Measurements from ENCODE around the gene FAM193B.
A peak's percentile ranks its signal among the peaks of the same experiment; 100 is the strongest.
"Not testable (repeated sequence)": the region's sequence is repeated elsewhere in the genome, so short reads cannot be mapped to it uniquely, and the experiment has no call there.

The FAM193B gene

DNA sequence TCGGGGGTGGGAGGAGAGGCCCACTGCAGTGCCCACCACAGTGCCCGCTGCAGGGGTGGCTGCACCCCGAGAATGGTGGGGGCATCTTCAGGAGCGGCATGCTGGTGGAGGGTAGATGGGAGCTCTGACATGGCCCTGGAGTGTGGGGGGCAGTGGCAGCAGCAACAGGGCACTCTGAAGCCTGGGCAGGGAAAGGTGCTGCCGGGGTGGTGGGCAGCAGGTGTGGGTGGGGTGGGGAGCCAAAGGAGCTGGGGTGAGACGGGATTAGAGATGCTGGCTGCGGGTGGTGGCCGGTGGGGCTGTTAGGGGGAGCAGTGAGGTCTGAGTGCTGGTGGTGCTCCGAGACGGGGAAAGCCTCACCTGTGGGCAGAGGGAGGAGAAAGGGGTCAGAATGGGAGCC lies 18.0 kb downstream of the FAM193B start:
- DNase-seq = no peak

DNA sequence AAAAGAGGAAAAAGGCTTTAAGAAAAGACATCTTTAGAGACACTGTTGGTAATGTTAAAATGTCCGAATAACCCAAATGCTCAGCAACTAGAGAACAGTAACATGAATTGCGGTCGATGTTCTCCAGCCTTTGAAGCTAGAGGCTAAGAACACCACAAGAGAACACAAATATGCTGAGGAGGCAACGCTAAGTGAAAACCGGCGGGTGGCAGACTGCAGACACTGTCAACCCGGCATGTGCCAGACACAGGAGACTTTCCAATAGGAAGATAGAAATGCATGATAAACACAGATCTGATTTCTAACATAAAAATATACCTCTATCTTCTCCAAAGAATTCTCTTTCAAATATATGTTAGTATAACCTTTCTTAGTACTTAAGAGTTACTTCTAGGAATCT lies 19.2 kb downstream of the FAM193B start:
- no peak for DNase-seq

DNA sequence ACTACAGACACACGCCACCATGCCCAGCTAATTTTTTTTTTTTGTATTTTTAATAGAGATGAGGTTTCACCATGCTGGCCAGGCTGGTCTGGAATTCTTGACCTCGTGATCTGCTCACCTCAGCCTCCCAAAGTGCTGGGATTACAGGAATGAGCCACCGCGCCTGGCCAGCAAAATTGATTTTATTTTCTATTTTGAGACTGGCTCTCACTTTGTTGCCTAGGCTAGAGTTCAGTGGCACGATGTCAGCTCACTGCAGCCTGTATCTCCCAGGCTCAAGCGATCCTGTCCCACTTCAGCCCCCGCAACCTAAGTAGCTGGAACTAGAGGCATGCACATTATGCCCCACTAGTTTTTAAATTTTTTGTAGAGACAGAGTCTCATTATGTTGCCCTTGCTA lies 19.9 kb downstream of the FAM193B start:
- not testable (repeated sequence) for DNase-seq

DNA sequence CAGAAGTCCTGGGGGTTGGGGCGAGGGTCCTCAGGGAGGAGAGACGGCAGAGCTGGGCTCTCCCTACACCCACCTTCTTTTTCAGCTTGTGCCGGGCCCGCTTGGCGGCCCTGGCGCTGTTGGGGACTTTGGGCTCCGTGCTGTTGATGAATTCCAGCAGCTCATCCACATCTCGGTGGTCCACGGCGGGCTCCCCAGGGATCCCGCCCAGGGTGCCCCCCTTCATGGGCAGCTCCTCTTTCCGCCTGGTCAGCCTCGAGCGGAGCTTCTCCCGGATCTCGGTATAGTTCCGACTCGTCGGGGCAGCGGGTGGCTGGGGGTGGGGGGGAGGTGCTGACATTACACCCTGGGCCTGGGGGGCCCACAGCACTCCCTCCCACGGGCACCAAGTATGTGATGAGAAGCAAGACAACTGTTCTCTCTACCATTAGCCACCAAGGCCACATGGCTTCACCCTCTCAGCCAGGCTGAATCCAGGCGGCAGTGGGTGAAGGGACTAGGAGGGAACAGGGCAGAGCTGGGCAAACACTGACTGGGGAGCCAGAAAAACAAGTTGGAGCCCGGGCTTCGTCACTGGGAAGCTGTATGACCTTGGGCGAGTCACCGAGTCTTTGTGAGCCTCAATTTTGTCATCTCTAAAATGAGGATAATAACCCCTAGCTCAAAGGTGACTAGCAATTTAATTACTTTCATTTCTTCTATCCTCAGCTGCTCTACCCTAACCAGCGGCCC lies 23.0 kb downstream of the FAM193B start:
- no peak for DNase-seq

DNA sequence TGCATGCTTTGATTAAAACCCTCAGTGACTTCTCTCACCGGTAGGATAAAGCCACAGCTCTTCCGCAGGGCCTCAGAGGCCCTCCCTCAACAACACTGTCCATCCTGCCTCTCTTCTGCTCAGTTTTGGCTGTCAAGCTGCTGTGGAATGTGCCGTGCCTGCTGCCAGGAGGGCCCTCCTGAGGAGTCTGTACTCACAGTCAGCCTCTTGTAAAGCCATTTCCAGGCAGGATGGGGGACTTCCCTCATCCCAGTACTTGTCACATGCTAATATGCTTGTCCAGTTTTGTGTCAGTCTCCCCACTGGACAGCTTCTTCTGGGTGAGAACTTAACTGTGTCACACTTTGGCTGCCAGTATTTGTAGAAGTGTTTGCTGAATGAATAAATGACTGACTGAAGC lies 23.7 kb downstream of the FAM193B start:
- no peak for DNase-seq

DNA sequence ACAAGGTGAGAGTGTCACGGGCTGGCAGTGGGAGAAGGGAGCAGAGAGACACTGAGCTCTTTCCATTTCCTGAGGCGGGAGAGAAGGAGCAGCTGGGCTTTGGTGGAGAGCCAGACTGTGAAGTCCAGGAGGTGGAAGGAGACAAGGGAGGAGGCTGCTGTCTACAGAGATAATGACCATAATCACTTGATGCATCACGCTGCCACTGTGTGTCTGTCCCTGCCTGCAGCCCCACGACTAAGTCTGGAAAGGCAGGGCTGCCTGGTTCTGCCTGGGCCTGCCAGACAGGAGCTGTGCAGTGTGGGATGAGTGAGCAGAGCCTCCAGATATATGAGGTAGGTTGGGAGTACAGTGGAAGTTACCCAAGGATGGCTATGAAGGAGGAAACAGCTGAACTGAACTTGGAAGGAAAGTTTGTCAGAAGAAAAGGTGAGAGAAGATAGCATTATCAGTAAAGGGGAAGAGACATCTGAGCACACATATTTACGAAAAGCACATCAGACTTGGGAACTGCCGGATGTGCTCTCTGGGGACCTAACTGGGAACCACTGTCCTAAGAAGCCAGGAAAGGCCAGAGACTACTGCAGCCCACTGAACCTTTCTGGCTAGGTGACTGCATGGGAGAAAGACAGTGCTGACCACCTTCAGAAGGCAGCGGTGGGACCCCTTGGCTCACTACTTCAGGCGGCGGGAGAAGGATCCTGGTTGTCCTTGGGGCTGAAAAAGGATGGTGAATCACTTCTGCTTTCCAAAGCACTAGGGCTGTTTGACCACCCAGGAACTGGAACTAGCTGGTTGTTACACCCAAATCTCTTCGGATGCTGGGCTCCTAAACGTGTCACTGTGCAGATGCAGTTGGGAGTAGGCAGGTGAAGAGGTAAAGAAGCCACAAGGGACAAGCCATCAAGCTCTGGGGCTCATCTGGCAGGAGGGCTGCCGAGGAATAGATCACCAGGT lies 24.8 kb downstream of the FAM193B start:
- no peak for DNase-seq

DNA sequence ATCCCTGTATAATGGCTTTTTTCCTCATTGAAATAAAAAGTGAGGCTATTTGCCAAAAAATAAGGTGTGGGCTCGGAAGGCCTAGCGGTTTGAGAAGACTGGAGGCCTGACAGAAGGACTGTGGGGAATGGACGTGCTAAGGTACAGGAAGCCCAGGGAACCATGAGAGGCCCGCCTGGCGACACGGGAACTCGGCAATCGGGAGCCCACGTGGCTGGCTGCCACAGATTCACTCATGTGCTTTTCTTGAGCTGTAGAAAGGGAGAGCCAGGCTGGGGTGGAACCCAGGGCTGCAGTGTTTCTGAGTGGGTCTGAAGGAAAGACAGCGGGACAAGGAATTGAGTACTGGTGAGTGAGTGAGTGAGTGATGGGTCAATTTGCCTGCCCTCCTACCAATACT lies 25.7 kb downstream of the FAM193B start:
- no peak for DNase-seq

DNA sequence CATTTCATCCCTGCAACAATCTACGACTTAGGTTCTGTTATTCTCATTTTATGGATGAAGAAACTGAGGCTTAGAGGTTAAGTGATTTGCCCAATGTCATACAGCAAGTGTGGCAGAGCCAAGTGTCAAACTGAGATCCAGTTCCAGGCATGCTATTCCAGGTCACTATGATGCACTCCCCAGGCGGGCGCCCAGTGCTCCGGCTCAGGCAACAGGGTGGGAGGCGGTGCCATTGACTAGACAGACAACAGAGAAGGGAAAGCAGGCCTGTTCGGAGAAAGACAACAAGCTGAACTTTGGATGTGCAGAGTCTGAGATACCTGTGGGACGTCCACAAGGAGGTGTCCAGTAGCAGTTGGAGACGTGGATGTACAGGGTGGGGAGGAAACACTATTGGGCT lies 26.8 kb downstream of the FAM193B start:
- no peak for DNase-seq

DNA sequence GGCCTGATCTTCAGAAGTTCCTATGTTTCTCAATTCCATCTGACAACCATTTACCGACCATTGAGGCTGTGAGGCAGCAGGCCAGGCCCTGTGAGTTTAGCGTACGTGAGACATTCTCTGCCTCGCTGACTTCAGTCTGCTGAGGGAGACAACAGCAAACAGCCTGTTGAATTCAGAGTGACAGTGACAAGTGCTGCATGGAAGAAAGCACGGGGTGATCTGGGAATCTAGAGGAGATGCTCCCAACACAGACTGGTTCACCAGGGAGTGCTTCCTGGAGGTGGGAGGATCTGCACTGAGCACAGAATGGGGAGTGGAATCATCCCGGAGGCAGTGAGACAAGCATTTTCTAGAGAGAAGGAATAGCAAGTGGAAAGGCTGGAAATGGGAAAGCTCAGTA lies 27.6 kb downstream of the FAM193B start:
- DNase-seq = no peak

DNA sequence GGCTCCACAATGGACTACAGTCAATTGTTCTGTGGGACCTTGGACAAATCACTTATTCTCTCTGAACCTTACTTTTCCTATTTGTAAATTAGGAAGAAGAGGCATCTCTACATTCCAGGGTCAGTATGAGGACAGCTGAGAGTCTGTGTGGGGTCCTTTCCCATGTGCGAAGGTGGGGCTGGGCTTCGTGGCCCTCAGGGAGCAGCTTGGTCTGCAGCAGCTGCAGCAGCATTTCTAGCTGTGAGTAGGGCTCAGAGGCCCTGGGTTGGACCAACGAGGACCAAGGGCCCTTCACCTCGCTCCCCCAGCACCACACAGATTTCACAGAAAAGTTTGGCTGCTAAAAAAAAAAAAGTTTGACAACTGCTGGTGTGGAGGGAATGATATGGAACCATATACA lies 28.2 kb downstream of the FAM193B start:
- no peak for DNase-seq

DNA sequence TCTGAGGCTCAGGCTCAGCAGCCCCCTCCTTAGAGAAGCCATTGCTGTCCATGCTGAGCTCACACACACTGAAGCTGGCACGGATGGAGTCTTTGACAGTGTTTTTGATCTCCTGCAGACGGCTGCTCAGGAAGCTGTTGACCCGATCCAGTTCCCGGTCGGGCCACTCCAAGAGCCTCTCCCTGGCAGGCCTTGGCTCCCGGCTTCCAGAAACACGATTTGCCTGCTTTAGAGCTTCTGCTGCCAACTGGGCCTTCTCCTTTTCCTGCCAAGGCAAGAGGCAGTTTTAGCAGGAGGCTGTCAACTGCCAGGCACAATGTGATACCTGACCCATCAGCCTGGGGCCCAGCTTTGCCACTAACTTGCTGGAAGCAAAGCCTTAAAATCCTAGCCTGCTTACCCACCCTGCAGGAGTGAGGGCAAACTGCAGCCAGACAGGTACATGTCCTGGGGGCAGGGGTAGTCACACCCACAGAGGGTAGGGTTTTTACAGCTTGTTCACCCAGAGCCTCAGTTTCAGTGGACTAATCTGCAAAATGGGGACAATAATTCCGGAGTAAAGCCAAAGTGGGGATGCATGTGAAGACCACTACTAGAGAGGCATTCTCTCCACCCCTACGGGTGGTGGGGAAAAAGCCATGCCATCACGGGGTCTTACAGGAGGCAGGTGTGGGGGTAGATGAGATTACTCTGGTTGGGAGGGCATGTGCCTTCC lies 29.3 kb downstream of the FAM193B start:
- DNase-seq = no peak

DNA sequence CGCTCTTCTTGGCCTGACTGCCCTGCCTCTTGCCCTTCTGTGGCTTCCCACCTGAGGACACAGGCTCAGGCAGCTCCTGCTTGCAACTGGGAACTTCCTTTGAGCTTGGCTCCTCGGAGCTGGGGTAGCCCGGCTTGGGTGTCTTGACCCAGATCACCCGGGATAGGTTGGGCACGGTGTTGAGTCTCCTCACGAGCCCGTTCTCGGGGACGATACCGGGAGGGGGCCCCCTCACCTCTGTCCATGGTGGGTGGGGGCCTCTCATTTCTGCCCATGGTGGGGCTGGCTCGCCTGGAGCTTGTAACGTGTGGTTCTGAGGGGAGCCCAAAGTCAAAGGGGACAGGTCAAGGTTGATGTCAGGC lies 29.8 kb downstream of the FAM193B start:
- DNase-seq = no peak

DNA sequence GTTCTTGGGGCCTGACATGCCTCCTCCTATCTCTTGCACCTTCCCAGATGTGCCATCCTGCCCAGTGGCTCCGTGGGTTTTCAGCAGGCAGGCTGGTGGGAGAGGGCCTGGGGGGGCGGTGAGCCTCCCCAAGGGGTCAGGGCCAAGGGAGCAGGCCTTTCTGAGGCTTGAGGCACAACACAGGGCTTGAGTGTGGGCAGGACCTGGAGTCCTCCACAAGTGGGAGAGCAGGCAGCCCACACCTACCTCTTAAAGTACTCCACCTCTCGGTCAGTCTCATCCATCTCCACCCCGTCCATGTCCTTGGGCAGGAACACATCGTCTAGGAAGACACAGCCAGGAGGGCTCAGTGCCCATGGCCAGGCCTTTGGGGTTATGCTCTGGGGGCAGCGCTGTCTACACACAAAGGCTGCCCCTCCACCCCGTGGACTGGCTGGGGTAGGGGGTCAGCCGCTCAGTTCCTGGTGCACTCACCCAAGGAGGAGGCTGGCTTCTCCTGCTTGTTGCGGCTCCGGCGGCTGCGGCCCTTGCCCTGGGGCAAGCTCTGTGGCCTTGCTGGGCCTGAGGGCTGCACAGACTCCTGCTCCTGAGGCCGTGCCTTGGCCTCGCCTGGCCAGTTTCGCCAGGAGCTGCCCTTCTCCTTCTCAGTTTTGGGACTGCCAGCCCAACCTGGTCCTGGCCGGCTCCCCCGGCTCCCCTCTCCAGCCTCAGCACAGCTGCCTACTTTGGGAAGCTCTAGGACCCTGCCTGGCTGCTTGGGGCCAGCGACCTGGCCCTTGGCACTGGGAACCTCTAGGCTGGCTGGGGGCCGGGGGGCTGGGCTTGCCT lies 30.4 kb downstream of the FAM193B start:
- DNase-seq = no peak

DNA sequence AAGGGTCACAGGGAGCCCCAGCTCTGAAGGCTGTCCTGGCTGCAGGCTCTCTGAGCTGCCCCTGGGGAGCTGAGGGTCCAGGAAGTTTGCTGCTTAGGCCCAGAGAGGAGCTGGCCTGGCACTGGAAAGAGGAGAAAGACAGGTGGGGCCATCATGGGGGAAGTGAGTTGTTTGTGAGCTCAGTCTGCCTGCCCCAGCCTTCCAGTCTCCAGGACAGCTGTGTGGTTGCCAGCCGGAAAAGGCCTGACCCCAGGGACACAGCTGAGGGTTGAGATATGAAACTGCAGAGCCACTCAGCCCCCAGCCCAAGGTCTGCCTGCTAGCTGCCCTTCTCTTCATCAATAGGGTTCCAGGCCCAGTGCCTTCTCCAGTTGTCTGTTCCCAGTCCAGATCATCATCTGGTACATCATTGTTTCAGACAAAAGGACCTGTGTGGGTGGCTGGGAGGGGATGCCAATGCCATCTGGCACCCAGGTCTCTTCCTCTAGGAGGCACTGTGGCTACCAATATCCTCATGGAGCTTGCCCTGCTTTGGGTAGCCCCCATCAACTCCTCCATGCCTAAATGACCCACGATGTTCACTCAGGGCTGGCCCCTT lies 33.3 kb downstream of the FAM193B start:
- DNase-seq = no peak

DNA sequence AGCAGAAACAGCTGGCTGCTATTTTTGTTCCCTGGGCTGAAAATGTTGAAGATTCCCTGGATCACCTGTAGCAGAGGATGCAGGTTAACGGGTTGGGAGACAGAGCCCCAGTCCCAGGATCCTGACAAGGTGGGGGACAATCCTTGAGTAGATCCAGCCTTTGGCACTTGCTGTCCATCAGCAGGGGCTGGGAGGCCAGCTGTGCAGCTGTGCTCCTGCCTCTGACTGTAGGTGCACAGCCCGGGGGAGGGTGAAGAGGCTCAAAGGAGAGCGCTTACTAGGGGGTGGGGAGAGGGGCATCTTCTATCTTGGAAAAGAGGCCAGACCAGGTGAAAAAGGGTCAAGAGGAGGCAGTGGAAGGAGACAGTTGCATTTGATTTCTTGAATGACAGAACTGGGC lies 34.1 kb downstream of the FAM193B start:
- DNase-seq = no peak

DNA sequence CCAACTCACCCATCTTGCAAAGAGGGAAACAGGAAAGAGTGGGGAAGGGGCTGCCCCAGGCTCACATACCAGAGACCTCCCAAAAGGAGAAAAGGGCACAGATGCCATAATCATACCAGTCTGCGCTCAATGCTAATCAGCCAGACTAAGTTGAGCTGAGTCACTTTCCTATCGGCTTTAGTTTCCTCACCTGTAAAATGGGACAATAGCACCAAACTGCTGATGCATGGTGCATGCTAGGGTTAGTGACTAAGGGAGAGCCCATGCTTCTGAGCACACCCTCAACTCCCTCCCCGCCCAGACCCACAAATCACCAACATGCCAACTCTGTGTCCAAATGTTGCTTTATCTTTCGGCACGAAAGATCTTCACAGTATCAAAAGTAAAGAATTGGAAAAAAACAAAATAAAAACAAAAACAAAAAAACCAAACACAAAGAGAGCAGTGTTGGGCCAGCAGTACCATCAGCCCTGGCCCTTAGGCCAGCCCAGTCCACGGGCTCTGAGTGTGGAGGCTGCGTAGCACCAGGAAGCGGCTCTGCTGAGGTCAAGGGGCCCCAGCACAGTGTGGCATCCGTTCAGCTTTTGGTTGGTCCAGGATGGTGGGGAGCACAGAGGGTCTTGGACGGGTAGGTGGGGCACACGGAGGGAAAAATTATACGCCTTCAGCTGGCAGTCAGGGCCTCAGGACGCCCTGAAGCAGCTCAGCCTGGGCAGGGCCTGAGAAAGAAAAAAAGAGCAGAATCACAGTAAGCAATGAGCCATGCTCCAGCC lies 34.7 kb downstream of the FAM193B start:
- DNase-seq = no peak

DNA sequence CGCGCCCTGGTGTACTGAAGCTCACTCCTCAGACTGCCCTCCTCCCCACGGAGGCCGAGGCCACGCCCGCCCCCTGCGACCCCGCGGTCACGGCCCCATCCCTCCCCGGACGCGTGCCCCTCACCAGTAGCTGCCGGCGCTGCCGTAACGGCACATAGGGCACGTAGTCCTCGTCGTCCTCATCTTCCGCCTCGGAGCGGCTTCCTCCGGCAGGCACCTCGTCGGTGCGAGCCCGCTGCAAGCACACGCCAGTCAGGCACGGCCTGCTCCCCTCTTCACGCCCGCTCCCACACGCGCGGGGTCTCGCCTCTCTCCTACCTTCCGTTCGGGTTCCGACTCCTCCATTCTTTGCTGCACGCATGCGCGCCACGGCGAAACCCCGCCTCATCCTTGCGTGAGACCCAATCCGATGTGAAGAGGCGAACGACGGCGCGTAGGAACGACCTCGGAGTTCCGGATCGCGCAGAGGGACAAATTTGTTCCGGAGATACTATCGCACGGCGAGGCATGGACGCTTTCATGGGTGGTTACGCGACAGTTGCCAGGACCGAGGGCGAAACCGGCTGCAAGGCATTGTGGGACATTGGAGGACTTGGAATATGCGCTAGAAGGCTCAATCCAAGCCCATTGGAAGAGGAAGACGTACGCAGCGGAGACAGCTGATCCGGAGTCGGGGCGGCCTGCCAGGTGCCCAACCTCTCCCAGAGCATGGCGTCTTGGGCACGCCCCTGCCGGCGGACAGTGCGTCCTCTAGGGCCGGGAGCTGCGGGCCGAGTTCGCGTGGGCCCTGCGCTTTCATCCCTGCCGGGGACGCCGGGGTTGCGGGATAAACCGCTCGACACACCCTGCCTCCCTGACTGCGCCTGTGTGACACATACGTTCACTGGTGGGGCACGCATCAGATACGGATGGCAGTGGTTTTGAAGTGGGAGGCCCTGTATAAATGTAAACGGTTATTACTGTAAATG lies 37.5 kb downstream of the FAM193B start, which contains the start of gene DDX41:
TSS of gene DDX41 (minus strand) at position 361 of the 968 bp plus-strand sequence. CDS start at position 345, 16 bp downstream.
- peak; percentile 97 for DNase-seq

DNA sequence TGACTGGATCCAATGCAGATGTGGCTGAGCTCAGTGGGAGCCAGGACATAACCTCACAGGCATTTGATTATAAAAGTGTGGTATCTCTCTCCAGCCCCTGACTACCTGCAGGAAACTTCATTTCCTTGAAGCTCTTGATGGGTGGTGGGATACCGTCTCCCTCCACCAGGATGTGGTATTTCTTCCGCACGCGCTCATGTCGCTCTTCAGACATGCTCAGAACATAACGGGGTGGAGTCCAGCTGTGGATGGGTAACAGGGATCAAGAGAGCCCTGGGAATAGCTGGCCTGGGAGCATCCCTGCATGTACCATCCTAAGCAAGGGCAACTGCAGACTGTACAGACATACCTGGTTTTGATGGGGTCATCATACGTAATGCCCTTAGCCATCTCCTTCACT lies 38.8 kb downstream of the FAM193B start:
- no peak for DNase-seq

DNA sequence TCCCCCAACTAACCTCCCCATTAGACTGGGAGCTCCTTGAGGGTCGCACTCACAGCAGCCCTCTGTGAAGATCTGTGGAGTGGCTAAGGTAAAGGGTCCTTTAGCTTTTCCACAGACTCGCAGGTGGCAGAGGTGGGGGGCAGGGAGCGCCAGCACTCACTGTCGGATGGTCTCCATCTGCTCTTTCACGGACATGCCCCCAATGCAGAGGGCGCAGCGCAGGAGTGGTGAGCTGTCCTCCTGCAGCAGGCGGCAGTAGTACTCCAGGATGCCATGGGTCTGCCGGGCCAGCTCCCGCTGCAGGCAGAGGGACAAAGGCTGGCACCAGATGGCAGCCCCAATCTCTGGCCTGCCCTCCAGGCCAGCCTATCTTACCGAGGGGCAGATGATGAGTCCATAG lies 39.8 kb downstream of the FAM193B start:
- DNase-seq = no peak

DNA sequence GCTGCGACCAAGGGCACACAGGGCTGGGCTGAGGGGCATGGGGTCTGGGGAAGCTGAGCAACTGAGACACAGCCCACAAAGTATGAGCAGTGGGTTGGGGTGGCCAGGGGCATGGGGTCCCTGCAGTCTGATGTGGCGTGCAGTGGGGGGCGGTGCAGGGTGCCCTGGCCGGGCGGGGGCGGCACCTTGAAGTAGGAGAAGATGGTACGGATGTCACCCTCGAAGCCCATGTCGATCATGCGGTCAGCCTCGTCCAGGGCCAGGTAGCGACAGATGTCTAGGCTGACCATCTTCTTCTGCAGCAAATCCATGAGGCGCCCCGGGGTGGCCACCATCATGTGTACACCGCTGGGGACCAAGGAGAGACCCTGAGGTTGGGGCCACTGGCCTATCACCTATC lies 40.9 kb downstream of the FAM193B start:
- no peak for DNase-seq

Measured in COR-L47 (cell line).